Right ventricle myocardium inferior (tissue), 1 donor: ENCODE measurements around the gene CYP11A1. TPM values are rescaled to one million over a fixed set of nuclear protein-coding genes. Genes with fewer than 3 reads are reported as not detected.

Experiments used
- ATAC-seq: fragments of 200-7000 bp; cut with Tn5 transposase; one replicate; pipeline ENCODE4 v1.9.1; 2020; ENCODE audit warnings: mild to moderate bottlenecking, moderate library complexity
- DNase-seq: peaks from one replicate; pipeline ENCODE4 v3.0.0; 2021; ENCODE audit errors: missing footprints
- intact Hi-C: fragments of 100-400 bp; cut with DNase I; formaldehyde crosslinking; loops from one replicate; pipeline ENCODE4 v1.11.0; 2022
- total RNA-seq: library from RNA; stranded (reverse); fragmentation: NEBNext Ultra II Directional; extraction: Animal tissue kit (Norgen Biotek cat#: 25700); gene quantifications from one replicate; pipeline ENCODE4 v1.2.1, GENCODE V29; 2021
- donor health status: DM: no; HTN: yes; CAD: no; lungs with severe emphysema.

CYP11A1 gene
- total RNA-seq, 1 donor from 2014 or later: 0.24 TPM

DNA sequence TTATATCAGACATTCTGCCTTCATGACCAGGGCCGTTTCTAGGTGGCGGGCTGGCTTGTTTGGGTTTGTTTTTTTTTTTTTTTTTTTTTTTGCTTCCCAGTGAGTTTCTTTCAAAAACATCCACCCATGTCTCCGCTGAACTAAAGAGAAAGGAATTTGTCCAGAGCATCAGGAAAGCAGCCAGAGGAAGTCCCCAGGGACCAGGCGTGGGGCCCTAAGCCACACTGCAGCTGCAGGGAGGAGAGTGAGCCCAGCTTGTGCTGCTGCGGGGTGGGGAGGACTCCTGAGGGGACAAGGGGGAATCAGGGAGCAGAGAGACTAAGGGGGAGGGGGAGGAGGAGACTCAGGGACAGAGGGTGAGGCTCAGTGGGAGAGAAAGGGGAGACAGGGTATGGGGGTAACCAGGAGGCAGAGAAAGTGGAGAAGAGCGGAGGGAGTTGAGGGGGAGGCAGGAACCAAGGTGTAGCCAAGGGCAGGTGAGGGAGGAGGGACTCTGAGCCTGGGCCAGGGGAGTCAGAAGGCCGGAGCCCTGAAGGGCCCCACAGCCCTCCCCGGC, 49.5 kb downstream of the CYP11A1 start:
- intact Hi-C loops: loop anchor here (10.0 kb wide), 1 partner anchor 343 kb away; no protein-coding TSS in a partner anchor
- ATAC-seq (peak; percentile 83), DNase-seq (peak; percentile 86)

DNA sequence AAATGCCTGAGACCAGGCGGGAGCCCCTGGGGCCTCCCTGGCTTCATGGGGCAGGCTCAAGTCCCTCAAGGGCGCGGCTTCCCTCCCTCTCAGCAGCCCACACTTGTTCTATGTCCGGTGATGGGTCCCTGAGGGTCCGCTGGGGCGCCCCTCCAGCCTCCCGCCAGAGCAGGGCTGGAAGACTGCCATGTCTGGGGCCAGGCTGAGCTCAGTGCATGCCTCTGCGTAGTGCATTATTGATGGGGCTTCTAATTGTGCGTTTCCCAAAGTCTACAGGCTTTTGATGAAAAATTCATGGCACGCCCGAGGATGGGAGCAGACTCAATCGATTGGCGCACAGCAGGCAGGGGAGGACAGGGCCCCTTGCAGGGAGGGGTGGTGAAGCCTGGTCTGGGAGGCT, 51.3 kb downstream of the CYP11A1 start:
- ATAC-seq (no peak), DNase-seq (peak; percentile 17)
- intact Hi-C loops: loop anchor here (10.0 kb wide), 1 partner anchor 341 kb away; no protein-coding TSS in a partner anchor

DNA sequence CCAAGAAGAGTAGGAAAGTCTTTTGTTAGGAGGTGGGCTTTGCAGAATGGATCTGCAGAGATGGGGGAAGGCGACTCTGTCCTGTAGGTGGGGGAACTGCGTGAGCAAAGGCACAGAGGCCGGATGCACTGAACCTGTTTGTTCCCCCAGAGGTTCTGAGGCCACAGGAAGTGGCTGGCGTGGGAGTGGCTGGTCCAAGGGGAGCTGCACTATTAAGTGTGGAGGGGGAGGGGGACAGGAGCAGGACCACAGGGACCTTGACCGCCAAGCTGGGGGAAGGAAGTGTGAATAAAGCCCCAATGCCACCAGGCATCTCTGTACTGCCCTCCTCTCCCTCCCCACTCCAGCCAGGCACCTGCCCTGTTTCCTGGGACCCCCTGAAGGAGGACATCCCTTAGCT, 51.8 kb downstream of the CYP11A1 start:
- DNase-seq (peak; percentile 59), ATAC-seq (no peak)
- intact Hi-C loops: loop anchor here (10.0 kb wide), 1 partner anchor 341 kb away; no protein-coding TSS in a partner anchor

DNA sequence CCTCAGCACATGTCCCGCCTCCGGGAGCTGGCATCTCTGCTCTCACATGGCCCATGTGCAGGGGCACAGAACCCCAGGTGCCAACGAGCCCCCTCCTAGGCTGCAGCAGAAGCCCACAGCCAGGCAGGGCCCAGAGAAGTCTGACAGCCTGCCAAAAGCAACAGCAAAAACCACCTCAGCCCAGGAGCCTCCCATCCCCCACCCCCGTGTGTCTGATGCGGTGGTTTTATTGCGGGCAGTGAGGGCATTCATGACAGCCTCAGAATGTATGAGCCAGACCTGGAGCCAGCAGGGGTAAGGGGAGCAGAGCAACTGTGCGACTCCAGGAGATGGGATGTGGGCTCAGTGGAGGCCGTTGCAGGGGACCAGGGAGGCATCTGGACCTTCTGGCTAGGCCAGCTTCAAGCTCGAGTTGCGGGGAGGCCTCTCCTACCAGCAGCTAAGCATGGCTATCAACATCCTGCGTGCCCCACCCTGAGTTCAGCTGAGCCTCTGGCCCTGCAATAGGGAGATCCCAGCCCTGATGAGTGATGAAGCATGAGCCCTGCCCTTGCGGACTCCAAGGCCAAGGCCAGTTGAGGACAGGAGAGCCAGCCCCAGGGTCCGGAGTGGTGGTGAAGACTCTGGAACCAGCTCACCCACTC, 52.5 kb downstream of the CYP11A1 start:
- ATAC-seq (no peak), DNase-seq (peak; percentile 68)
- intact Hi-C loops: loop anchor here (10.0 kb wide), 1 partner anchor 340 kb away; no protein-coding TSS in a partner anchor

DNA sequence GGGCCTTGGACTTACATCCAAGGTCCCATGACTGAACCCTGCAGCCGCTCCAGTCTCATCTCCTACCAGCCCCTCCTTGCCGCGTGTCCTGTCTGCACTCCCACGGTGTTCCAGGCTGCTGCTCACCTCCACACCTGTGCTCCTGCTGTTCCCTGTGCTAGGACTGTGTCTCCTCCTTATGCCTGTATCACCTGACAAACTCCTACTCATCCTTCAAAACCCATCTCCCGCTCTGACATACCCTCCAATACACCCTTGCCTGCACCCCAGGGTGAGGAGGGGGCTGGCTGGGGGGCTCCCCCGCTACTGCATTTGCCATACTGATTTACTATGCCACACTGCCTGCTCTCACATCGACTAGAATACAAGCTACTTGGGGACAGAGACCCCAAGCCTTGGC, 53.6 kb downstream of the CYP11A1 start:
- intact Hi-C loops: loop anchor here (10.0 kb wide), 1 partner anchor 339 kb away; no protein-coding TSS in a partner anchor

DNA sequence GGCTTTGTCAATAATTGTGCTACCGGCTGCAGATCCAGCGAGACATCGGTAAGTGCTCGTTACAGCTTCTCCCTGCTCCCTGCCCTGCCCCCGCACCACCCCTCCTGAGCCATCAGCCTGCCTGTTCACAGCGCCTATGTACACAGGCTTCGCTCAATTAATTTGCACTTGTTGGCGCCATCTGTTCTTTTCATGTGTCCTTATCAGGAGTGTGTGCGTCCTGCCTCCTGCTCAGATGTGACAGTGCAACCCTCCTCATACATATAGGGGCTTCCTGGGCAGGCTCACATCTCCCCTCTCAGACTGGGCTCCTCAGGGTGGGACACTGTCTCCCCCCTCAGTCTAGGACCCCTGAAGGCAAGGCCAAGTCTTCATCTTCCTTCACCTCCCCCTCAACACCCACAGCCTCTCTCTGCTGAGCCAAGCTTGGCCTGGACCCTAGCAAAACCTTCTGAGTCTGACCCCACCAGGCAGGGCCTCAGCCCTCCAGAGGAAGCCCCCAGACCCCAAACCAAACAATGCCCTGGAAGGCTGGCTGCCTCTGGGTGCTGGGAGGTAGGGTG, 54.9 kb downstream of the CYP11A1 start:
- peak; percentile 13 for DNase-seq
- intact Hi-C loops: loop anchor here (10.0 kb wide), 1 partner anchor 338 kb away; no protein-coding TSS in a partner anchor
- ATAC-seq: no peak

More for the DNA sequence above, 53.6 kb downstream of the CYP11A1 start:
- ATAC-seq (no peak), DNase-seq (no peak)

DNA sequence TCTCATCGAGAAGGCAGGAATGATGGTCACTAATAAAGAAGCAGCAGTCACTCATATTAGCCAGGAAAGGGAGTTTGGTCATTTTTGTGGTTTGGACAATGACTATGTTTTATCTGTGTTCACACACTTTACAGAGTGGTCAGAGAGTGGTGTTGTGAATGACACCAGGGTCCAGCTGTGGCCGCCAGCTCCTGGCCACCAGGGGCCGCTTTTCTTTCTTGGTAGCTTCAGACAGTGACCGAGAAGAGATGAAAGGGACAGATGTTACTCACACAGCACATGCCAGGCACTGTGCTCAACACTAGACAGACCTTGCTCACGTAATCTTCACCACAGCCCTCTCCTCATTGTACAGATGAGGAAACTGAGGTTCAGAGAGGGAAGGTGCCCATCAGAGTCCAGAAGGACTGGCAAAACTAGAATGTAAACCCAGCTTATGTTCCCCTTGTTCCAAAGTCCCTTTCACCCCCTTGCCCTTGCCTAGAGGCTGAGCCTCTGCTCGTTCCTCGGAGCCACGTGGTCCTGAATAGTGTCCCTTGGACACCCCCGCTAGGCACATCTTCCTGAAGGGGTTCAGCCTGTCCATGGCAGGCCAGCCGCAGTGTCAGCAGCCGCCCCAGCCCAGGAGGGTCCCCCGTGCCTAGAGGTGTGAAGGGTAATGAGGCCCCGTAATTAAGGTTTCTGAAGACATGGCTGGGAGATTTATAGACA, 55.6 kb downstream of the CYP11A1 start:
- intact Hi-C loops: loop anchor here (10.0 kb wide), 1 partner anchor 337 kb away; no protein-coding TSS in a partner anchor
- no peak for ATAC-seq
- DNase-seq: peak; percentile 50

DNA sequence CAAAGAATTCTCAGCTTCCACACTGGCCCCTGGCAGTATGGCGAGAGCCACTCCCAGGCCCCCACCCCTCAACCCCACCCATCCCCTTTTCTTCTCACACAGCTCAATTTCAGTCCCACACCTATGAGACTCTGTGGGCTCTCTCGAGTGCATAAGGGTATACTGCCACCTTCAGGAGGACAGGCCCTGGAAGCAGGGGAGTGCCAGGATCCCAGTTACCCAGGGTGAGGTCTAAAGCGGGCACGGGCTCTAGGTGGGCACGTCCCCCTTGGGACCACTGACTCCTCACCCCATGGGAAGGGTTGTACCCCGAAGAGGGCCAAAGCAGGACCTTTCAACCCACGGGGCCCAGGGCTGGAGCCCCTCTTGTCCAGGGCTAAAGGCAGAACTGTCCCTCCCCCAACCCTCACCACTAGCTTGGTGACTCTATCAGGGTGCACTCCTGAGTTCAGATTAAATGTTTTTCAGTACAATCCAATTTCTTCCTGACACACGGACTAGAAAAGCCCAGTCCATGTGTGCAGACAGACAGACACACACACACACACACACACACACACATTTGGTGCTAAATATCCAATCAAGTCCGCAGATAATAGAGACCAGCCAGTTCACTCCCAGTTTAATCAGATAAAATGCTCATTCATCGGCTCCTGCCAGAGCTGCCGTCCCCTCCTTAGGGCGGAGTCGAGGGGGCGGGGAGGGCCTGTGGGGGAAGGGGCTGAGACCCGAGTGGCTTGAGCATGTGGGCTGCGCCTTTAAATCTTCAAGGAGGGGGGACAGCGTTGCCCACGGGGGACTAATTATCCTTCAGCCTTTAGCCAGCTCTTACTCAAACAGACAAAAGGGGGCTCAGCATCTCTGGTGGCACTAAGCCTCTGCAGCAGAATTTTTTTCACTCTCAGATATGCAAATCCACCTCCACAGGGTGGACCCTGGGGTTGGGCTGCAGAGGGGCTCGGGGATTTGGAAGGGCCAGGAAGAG, 59.3 kb downstream of the CYP11A1 start:
- intact Hi-C loops: no loop called here
- ATAC-seq (peak; percentile 81), DNase-seq (peak; percentile 55)

DNA sequence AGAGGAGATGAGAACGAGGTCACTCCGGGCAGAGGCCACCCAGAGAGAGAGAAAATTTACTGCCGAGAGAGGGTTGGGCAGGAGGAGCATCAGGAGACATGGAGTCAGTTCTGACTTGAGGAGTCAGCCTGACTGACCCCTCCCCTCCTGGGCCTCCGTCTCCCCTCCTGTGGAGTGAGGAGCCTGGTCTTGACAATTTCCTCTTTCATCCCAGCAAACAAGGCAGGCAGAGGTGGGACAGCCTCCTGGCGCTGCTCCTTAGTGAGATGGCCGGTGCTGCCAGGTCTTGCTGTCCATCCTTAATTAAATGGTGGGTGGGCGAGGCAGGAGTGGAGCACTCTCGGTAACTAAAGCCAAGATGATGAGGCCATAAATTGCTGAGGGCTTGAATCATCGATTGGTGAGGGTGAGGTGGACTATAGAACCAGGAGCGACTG, 60.6 kb downstream of the CYP11A1 start:
- peak; percentile 40 for DNase-seq
- intact Hi-C loops: no loop called here
- ATAC-seq: no peak

DNA sequence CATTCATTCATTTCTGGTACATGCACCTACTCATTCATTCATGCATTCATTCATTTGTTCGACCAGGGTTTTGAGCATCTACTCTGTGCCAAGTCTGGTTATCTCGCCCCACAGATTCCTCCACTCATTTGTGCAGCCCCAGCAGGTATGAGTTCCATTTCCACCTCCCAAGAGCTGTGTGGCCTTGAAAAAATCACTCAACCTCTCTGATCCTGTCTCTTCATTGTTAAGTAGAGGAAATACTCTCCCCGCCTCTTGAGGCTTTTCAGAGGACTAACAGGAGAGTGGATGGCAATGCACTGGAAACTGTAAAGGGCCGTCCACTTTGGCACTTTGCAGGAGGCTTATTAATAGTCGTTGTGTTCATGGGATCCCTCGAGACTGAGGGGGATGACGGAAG, 61.8 kb downstream of the CYP11A1 start:
- intact Hi-C loops: no loop called here
- no peak for ATAC-seq

DNA sequence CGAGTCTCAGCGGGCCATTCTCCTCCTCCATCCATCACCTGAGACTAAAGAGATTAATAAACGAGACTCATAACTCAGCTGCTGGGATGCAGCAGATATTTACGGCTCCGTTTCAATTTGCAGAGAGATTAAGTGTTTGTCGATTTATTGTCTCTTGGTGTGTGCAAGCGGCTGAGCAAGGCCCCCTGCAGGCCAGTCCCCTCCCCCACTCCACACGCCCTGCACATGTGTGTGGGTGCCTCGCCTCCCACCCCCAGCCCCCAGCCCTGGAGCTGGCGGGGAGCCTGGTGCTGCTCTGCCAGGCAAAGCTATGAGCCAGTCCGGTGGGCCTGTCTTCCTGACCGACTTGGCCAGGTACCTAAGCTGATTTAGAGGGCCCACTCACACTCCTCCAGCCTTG, 63.0 kb downstream of the CYP11A1 start:
- no peak for ATAC-seq
- intact Hi-C loops: loop anchor here (5.0 kb wide), 1 partner anchor 52 kb away; no protein-coding TSS in a partner anchor
- DNase-seq: no peak

More for the DNA sequence above, 61.8 kb downstream of the CYP11A1 start:
- DNase-seq: no peak

DNA sequence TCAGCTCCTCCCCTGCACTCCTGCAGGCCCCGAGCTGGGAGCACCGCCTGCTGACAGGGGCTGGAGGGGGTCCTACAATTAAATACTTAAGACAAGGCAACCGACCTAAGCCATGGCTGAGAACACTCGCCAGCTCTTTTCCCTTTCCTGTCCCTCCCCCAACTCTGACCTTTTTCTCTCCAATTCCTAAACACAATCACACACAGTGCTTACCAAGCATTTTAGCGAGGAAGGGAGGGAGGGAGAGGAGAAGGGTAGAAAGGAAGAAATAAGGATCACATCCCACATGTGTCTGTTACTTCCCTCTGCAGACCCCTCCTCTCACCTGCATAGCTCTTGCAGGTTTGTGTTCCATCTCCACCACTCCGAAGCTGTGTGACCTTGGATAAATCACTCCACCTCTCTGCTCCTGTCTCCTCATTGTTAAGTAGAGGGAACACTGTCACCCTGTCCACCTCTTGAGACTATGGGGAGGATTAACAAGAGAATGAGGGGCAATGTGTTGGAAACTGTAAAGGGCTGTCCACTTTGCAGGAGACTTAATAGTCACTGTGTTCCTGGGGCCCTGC, 63.6 kb downstream of the CYP11A1 start:
- ATAC-seq: no peak
- intact Hi-C loops: loop anchor here (1.0 to 5.0 kb wide), 2 partner anchors 52 to 177 kb away; no protein-coding TSS in a partner anchor
- no peak for DNase-seq

DNA sequence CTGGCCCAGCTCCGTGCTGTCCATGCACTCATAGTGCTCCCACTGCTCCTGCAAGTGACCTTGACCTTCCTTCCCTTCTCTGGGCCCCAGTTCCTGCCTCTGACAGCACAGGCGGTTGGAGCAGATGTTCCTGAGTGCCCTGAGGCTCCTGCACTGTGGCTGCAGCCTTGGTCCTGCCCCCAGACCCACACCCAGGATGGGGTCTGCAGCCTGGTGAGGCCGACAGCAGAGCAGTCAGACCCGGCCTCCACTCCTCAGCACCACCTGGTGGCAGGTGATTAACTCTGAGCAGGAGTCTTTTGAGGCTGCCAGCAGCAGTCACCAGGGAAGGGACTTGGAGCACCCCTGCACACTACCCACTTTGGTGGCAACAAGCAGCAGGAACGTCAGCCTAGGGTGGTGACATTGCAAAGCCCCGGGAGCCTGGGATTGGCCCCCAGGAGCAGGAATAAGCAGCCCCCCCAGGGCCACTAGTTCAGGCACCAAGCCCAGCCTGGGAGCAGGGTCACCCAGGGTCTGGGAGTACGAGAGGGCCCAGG, 64.6 kb downstream of the CYP11A1 start:
- intact Hi-C loops: loop anchor here (1.0 to 5.0 kb wide), 2 partner anchors 51 to 176 kb away; no protein-coding TSS in a partner anchor
- ATAC-seq (peak; percentile 53), DNase-seq (peak; percentile 59)

DNA sequence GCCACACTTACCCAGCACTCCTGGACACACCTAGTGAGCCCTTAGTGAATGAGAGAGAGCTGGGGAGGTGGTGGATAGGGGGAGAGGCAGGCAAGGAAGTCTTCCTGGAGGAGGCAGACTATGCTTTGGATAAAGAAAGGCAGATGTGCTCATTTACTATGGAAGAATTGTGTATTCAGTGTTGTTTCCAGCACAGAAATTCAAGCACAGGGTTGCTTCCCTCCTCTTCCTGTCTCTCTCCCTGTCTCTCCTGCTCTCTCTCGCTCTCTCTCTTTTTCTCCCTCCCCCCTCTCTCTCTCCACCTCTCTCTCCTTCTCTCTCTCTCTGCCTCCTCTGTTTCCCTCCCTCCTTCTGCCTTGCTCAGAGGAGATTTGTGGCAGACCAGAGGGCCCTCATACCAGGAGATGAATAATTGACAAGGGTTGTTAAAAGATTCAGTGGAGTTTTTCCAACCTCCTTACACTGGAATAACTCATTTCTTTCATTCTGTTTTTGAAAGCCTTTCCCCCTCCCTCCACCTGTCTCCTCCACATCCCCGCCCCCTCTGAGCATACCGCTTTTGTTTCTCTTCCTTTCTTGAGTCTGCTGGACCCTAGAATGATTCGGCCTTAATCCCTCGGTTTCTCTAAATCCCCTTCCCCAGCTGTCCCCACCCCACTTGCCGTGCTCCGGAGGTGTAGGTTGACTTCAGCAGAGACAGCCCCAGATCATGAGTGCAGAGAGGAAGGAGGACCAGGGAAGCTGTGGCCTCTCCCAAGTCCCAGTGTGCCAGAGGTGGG, 65.7 kb downstream of the CYP11A1 start:
- no peak for DNase-seq
- intact Hi-C loops: loop anchor here (5.0 kb wide), 1 partner anchor 49 kb away; no protein-coding TSS in a partner anchor
- ATAC-seq: no peak

DNA sequence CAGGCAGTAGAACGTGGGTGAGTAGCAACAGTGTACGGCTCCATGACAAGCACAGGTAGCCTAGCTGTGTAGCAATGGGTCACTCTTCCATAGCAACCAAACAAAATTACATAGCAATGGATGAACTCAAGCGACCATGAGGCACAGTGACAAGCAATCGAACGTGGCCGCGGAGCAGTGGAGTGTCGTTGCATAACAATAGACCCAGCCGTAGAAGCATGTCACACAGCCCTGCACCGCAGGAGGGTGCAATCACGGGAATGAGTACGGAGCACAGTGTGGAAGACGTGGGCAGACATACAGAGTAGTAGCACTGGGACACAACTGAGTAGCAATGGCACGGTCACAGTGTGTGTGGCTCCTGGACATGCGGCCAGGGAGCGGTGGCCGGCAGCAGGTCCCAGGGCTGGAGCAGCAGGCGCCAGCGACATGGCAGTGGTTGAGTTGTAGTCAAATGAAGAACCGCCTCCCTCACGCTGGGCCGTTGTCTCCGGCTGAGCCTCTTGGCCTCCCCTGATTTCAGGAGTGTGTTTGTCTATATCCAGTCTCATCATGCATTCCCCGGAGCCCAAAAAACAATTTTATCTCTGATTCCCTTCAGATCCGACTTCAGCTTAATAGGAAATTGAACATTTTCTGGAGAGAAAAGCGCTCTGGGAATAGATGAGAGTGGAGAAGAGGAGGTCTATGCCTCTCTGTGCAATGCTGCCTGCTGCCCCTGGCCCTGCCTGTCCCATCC, 67.2 kb downstream of the CYP11A1 start:
- ATAC-seq (no peak), DNase-seq (peak; percentile 20)
- intact Hi-C loops: loop anchor here (5.0 kb wide), 1 partner anchor 48 kb away; no protein-coding TSS in a partner anchor

DNA sequence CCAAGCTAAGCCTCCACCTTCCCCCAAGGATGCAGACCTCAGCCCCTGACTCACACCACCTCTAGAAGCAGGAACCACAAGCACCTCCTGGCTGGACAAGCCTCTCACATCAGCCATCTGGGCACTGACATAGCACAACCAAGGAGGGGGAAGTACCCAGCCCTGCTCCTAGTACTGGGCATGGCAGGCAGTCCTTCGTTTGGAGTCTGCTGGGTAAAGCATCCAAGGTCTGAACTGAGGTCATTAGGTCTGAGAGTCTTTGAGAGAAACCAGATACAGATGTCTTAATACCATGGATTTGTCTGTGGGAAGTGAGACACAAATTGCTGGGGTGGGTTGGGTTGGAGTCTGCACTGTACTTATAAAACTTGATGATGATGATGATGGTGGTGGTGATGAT, 69.6 kb downstream of the CYP11A1 start:
- peak; percentile 53 for DNase-seq
- ATAC-seq: no peak

More for the DNA sequence above, 69.6 kb downstream of the CYP11A1 start:
- intact Hi-C loops: no loop called here
